Stimulated activated CD8-positive, alpha-beta memory T cell treated with anti-CD3 and anti-CD28 coated beads, Interleukin-4, amount 100 ng/mL, for 4 hours (primary cell): ENCODE measurements around the gene PARD3B.

Experiments
- DNase-seq, 2 donors: peaks; one replicate each; pipeline ENCODE4 v3.0.0-alpha.2; 2020; ENCODE audit warnings: low read depth in 2 of 2, low spot score in 1 of 2

Gene PARD3B

GRCh38 chr2:205296959-205297358 lies 751.7 kb downstream of the PARD3B start:
- no peak for DNase-seq

- DNase-seq, result no peak
Observed at GRCh38 chr2:205297368-205297767, 752.1 kb downstream of the PARD3B start.

- DNase-seq, result no peak
Observed at GRCh38 chr2:205297846-205298245, 752.6 kb downstream of the PARD3B start.

GRCh38 chr2:205311201-205311600 lies 765.9 kb downstream of the PARD3B start:
- DNase-seq, result no peak

GRCh38 chr2:205321231-205321630 lies 776.0 kb downstream of the PARD3B start:
- no peak for DNase-seq

GRCh38 chr2:205323929-205324328 lies 778.7 kb downstream of the PARD3B start:
- DNase-seq, result no peak

- DNase-seq, result no peak
Observed at GRCh38 chr2:205324355-205324754, 779.1 kb downstream of the PARD3B start.

GRCh38 chr2:205333351-205333750 lies 788.1 kb downstream of the PARD3B start:
- no peak for DNase-seq

- DNase-seq, result no peak
Observed at GRCh38 chr2:205337274-205337673, 792.0 kb downstream of the PARD3B start.

GRCh38 chr2:205338156-205338555 lies 792.9 kb downstream of the PARD3B start:
- DNase-seq, result no peak

GRCh38 chr2:205343103-205343502 lies 797.8 kb downstream of the PARD3B start:
- no peak for DNase-seq

GRCh38 chr2:205346649-205347048 lies 801.4 kb downstream of the PARD3B start:
- DNase-seq, result no peak

- no peak for DNase-seq
Observed at GRCh38 chr2:205347899-205348298, 802.6 kb downstream of the PARD3B start.

- DNase-seq, result no peak
Observed at GRCh38 chr2:205352094-205352493, 806.8 kb downstream of the PARD3B start.

GRCh38 chr2:205352593-205352992 lies 807.3 kb downstream of the PARD3B start:
- no peak for DNase-seq

- DNase-seq, result no peak
Observed at GRCh38 chr2:205357732-205358131, 812.5 kb downstream of the PARD3B start.

- no peak for DNase-seq
Observed at GRCh38 chr2:205358351-205358815, 813.1 kb downstream of the PARD3B start.

GRCh38 chr2:205361272-205361671 lies 816.0 kb downstream of the PARD3B start:
- DNase-seq, result no peak

- no peak for DNase-seq
Observed at GRCh38 chr2:205361970-205362369, 816.7 kb downstream of the PARD3B start.

GRCh38 chr2:205364261-205364660 lies 819.0 kb downstream of the PARD3B start:
- DNase-seq, result no peak

- DNase-seq, result no peak
Observed at GRCh38 chr2:205366336-205367060, 821.2 kb downstream of the PARD3B start.

- DNase-seq, result no peak
Observed at GRCh38 chr2:205367331-205367935, 822.2 kb downstream of the PARD3B start.

- DNase-seq, result no peak
Observed at GRCh38 chr2:205369813-205370212, 824.5 kb downstream of the PARD3B start.
